K562 (cell line): Measurements from ENCODE around the gene BID. TPM values are rescaled to one million over a fixed set of nuclear protein-coding genes. Genes with fewer than 3 reads are reported as not detected.
A peak's percentile ranks its signal among the peaks of the same experiment; 100 is the strongest.

Source experiments
- ASH1L ChIP-seq: fragments of 450-650 bp; IDR thresholded peaks from 2 replicates; pipeline ENCODE4 v1.6.1; 2018; ENCODE audit warnings: borderline replicate concordance, mild to moderate bottlenecking, low read depth; ENCODE audit not compliant: partially characterized antibody
- CBFA2T3 ChIP-seq: fragments of 450-650 bp; IDR thresholded peaks from 2 replicates; pipeline ENCODE4 v1.6.1; 2017
- CXXC5 ChIP-seq: fragments of 250-450 bp; sonication (Bioruptor Pico); IDR thresholded peaks from 2 replicates; pipeline ENCODE4 v1.8.0; 2022; ENCODE audit warnings: inconsistent platforms, mild to moderate bottlenecking, moderate library complexity
- DIDO1 ChIP-seq: fragments of 450-650 bp; IDR thresholded peaks from 2 replicates; pipeline ENCODE4 v1.6.1; 2016; ENCODE audit warnings: low read depth, missing biosample characterization, missing genetic modification characterization
- ETV1 ChIP-seq: fragments of 450-650 bp; conservative IDR thresholded peaks from 2 replicates; pipeline ENCODE4 v1.6.1; 2016; ENCODE audit warnings: missing genetic modification characterization, control low read depth, low read depth, missing compliant biosample characterization
- FOXP1 ChIP-seq: sonication (generic); formaldehyde crosslinking; IDR thresholded peaks from 2 replicates; pipeline ENCODE4 v1.8.0; 2022; ENCODE audit warnings: mild to moderate bottlenecking, missing genetic modification reagents
- HNRNPL ChIP-seq: fragments of 200-400 bp; formaldehyde crosslinking; IDR thresholded peaks from 2 replicates; pipeline ENCODE4 v1.6.1; 2017; ENCODE audit warnings: low read depth, mild to moderate bottlenecking, low read length
- PML ChIP-seq: IDR thresholded peaks from 2 replicates; pipeline ENCODE4 v1.6.1; 2012; ENCODE audit warnings: low read length, inconsistent platforms
- POLR2A ChIP-seq: fragments of 450-650 bp; conservative IDR thresholded peaks from 2 replicates; pipeline ENCODE4 v1.6.1; 2016
- SAP30 ChIP-seq: fragments of 200-600 bp; sonication (generic); IDR thresholded peaks from 2 replicates; pipeline ENCODE4 v1.6.1; 2012; ENCODE audit warnings: borderline replicate concordance, low read depth, mild to moderate bottlenecking, moderate library complexity, low read length, control low read depth, inconsistent platforms; ENCODE audit not compliant: insufficient read depth, poor library complexity, severe bottlenecking
- TRIM25 ChIP-seq: fragments of 450-650 bp; IDR thresholded peaks from 2 replicates; pipeline ENCODE4 v1.7.0; 2016; ENCODE audit warnings: borderline replicate concordance
- ZBTB33 ChIP-seq: sonication (generic); formaldehyde crosslinking; IDR thresholded peaks from 2 replicates; pipeline ENCODE4 v1.8.1; 2023; ENCODE audit warnings: mild to moderate bottlenecking, missing genetic modification reagents
- ZEB2 ChIP-seq: fragments of 450-650 bp; IDR thresholded peaks from 2 replicates; pipeline ENCODE4 v1.6.1; 2016
- ZKSCAN1 ChIP-seq: fragments of 150-350 bp; IDR thresholded peaks from 2 replicates; pipeline ENCODE4 v1.6.1; 2016; ENCODE audit warnings: low read depth, low read length
- ZNF133 ChIP-seq: fragments of 250-450 bp; sonication (Bioruptor Pico); IDR thresholded peaks from 2 replicates; pipeline ENCODE4 v1.4.0; 2020; ENCODE audit warnings: mild to moderate bottlenecking
- ZNF507 ChIP-seq: conservative IDR thresholded peaks from 2 replicates; pipeline ENCODE4 v1.6.1; 2017; ENCODE audit warnings: missing genetic modification characterization, missing compliant biosample characterization
- polyA plus RNA-seq, 8 experiments: library from polyadenylated mRNA; depleted of rRNA in 4 of 8; stranded (reverse) in 5 of 8; unstranded in 3 of 8; fragments of >200 nt; fragmentation: Nextera tagmentation in 2 of 8; fragmentation: Illumina TruSeq in 1 of 8; extraction: Ambion mirVana in 2 of 8; extraction: Trizol in 1 of 8; gene quantifications; 2 replicates each; pipeline versions ENCODE4 v1.2.1 to v1.2.3, GENCODE V29; 2011 to 2014; ENCODE audit warnings: inconsistent platforms in 1 of 8, missing spikeins in 1 of 8
- total RNA-seq, 7 experiments: library from RNA; depleted of rRNA in 6 of 7; stranded (reverse); fragments of >200 nt in 6 of 7; fragmentation: Illumina TruSeq in 2 of 7; extraction: Trizol in 2 of 7; gene quantifications; 2 replicates each; pipeline versions ENCODE4 v1.2.1 to v1.2.3, GENCODE V29; 2011 to 2021; ENCODE audit warnings: low replicate concordance in 1 of 7

The BID gene
- total and polyA plus RNA-seq, 9 of the 15 experiments (the other 6 are each of a cell fraction or from before 2014, with no cell fraction given): 5.2 to 209 (median 63.7) TPM

GRCh38 chr22:17777005-17777716 is 2.9 kb upstream of the BID start (continued):
- TF ChIP-seq ZBTB33 (CRISPR knock-in tag) (no peak), ZEB2 (no peak), DIDO1 (no peak), TRIM25 (no peak), CBFA2T3 (no peak), ZNF507 (no peak), FOXP1 (CRISPR knock-in tag) (no peak), ZKSCAN1 (no peak), CXXC5 (CRISPR knock-in tag) (peak; percentile 36), ETV1 (tag) (0 out of 2 replicates have a peak, but pooled peaks have one; percentile 22), SAP30 (no peak), ASH1L (no peak), ZNF133 (no peak), PML (no peak), POLR2A (peak; percentile 53), HNRNPL (no peak)
